ENCODE results near the gene LPP.
"Not testable (repeated sequence)": the region's sequence is repeated elsewhere in the genome, so short reads cannot be mapped to it uniquely, and the experiment has no call there.

The LPP gene, protein sequence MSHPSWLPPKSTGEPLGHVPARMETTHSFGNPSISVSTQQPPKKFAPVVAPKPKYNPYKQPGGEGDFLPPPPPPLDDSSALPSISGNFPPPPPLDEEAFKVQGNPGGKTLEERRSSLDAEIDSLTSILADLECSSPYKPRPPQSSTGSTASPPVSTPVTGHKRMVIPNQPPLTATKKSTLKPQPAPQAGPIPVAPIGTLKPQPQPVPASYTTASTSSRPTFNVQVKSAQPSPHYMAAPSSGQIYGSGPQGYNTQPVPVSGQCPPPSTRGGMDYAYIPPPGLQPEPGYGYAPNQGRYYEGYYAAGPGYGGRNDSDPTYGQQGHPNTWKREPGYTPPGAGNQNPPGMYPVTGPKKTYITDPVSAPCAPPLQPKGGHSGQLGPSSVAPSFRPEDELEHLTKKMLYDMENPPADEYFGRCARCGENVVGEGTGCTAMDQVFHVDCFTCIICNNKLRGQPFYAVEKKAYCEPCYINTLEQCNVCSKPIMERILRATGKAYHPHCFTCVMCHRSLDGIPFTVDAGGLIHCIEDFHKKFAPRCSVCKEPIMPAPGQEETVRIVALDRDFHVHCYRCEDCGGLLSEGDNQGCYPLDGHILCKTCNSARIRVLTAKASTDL

DNA sequence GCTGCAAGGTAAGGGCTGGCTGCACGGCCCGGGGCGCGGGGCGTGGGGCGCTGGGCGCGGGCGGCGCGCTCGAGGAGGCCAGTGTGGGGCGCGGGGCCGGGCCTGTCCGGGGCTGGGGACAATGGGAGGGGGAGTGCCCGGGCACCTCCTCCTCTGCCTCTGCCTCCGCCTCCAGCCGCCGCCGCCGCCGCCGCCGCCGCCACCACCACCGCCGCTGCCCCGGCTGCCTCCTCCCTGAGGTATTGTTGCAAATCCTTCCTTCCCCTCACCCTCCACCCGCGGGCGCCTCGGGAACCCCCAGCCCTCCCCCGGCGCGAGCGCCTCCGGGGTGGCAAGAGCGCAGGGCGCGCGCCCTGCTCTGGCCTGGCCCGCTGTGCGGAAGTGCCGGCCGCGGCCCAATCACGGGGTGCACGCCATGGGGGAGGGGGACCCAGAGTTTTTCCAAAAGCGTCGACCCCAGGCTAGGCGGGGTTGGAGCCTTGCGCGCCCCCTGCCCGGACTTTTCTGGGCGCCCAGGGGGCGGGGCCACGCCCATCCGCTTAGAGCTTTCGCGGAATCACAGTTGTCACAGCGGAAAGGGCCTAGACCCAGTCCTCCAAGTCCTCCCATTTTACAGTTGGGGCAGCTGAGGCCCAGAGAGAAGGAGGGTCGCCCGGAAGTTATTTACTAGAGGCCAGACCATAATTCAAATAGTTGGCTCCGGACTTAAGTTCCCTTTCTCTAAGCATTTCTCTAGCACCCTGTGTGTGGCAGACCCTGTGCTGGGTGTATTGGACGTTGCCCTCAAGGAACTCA, at the start of gene LPP:
Gene LPP, plus strand, starts transcription at position 144 of the 795 bp plus-strand sequence. CDS start 251,964 bp downstream, outside the sequence.
- DNase-seq = no peak

DNA sequence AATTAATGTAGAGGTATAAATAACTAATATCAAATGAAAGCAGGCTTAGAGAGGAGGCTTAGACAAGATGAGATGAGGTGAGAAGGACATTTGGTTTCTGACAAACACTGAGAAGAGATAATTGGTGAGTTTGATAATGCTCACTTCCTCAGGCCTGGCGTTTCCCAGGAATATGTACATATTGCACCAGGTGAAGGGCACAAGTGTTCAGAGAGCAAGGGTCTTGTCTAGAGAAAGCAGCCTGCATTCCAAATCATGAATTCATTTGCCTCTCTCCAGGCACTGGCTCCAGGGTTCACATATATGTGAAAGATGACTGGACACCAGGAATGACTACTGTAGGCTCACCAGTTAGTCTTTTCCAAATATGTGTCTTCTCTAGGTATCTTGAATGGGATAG, 48.0 kb upstream of the LPP start:
- DNase-seq = no peak

DNA sequence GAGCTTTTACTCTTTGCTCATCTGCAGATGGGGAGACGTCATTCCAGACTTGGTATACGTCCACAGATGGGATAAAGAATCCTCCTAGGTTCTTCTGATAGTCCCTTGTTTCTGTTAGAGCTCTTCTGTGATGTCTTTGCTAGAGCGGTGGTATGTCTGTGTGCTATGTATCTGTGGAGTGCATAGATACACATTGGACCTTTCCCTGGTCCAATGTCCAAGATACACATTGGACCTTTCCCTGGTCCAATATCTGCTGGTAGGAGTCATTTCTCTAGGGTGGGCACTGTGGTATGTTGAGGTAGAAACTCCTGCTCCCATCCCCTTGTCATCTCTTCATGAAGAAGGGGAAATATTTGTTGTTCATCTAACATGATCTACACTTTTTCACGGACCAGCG, 47.5 kb upstream of the LPP start:
- DNase-seq = no peak

DNA sequence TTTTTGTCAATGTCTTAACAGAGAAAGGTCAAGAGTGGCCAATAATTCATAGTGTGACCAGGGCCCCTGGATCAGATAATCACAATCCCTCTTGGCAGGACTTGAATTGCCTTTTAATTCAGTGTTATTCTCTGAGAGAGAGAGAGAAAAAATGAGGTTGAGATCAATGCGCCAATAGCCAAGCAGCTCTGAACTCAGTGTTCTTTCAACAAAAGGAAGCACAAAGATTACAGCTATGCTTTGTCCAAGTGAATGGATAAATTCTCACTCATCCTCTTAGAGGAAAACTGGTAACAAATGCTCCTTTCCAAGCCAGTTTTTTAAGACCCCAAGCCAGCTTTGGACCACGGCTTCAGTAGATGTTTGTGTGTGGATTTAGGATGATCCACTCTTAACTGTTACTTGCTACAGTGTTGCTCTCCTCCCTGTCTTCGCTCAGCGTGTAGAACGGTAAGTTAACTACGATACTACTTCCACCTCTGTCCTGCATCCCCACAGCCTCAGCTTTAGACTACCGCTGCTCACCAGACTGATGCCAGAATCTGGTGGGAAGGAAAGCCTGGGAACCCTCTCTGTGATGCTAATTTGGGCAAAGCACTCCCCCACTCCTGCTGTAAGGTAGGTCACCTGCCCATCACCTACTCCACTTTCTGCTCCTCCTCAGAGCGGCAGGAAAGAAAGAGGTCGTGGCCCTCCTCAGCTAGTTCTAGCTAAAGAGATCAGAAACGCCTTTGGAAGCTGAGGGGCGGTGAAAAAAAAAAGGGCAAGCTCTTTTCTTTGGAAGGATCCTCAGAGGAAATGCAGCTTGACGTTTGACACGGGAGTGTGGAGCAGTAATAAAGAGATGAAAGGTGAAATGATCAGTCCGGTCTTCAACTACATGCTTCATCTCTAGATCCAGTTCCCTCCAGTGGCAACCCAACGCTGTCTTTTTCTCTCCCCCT, 46.8 kb upstream of the LPP start:
- DNase-seq = no peak

DNA sequence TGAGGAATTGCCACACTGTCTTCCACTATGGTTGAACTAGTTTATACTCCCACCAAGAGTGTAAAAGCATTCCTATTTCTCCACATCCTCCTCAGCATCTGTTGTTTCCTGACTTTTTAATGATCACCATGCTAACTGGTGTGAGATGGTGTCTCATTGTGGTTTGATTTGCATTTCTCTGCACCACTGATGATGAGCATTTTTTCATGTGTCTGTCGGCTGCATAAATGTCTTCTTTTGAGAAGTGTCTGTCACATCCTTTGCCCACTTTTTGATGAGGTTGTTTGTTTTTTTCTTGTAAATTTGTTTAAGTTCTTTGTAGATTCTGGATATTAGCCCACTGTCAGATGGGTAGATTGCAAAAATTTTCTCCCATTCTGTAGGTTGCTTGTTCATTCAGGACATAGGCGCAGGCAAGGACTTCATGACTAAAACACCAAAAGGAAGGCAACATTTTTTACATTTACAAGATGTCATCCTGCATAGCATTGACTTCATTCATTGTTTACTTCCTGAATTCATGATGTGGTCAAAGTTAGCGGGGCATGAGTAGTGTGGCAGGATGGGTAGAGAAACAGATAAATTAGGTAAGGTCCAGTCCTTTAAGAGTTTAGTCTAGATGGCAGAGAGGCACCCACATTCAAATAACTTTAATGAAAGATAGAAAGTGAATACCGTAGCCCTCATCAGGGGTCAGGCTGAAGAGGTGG, 45.1 kb upstream of the LPP start:
- DNase-seq = no peak

DNA sequence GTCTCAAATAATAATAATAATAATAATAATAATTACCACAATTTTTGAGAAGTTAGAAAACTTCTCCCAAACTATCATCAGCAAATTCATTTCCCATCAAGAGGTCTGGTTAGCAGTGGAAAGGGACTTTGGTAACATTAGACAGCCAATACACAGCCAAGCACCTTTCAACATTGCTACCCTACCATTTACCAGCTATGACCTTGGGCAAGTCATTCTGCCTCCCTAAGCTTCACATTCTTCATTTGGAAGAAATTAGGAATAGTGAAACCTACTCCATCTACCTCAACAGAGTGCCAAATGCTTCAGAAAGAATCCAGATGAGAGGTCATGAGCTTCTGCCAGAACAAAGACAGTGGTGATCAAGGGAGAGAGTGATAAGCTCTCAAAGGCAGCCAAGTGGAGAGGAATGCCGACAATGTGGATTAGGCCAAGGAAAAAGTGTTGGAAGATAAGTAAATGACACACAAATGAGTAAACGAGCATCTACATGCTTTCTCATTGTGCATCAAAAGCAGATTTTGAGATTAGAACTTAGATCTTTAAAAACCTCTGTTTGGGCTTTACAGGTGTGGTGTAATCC, 42.9 kb upstream of the LPP start:
- DNase-seq = no peak

DNA sequence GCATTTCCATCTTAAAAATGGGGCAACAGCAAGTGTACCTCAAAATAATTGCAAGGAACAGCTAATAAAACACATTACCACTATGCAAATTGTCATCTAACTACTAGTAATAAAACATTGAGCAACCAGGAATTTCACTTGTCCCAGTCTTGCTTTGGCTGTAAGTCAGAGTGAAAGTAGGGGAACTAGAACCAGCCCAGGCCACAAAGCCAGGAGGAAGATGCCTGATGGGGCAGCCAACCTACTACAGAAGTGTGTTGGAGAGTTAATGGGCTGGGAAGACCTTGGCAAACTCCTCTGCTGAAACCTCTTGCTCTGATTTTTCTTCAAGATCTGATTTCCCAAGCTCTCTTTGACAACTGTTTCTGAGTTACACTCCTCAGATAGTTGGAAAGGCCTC, 40.2 kb upstream of the LPP start:
- DNase-seq = no peak

DNA sequence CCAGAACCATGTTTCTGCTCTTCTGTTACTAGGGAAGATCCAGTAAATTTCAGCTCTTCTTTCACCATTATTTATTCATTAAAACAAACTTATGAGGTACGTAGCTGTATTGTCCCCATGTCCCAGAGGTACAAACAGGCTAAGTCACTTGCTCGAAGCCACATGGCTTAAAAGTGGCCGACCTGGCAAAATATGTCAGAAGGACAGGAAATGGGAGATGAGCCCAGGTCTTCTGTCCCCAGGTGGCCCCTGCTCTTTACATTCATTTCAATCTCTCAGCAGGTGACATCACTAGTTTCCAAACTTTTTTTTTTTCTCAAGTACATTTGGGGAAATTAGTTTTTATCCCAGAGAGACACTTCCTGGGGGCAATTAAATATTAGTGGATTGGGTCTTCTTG, 34.1 kb upstream of the LPP start:
- DNase-seq = no peak

DNA sequence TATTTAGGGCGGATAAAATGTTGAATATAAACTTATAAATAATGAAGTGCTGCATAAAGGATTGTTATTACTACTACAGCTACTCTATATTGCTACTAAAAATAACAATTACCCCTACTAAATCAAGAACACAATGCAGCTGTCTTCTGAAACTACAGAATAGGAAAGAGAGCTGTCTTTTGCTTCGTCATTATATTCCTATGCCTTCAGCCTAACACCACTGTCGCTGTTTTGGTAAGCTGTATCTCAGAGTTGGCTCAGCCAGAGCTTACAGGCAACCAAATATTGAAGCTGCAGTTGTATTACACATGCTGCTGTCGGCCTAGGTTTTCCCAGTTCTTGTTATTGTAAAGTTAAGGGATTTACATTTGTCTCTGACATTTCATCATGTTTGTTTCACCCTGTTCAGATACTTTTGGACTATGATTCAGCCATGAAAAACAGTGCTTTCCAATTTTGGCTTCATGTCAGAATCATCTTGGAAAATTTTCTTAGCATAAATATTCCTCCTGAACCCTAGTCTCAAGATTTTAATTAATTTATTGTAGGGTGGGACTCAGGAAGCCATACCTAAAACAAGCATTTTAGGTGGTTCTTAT, 31.3 kb upstream of the LPP start:
- DNase-seq = no peak

DNA sequence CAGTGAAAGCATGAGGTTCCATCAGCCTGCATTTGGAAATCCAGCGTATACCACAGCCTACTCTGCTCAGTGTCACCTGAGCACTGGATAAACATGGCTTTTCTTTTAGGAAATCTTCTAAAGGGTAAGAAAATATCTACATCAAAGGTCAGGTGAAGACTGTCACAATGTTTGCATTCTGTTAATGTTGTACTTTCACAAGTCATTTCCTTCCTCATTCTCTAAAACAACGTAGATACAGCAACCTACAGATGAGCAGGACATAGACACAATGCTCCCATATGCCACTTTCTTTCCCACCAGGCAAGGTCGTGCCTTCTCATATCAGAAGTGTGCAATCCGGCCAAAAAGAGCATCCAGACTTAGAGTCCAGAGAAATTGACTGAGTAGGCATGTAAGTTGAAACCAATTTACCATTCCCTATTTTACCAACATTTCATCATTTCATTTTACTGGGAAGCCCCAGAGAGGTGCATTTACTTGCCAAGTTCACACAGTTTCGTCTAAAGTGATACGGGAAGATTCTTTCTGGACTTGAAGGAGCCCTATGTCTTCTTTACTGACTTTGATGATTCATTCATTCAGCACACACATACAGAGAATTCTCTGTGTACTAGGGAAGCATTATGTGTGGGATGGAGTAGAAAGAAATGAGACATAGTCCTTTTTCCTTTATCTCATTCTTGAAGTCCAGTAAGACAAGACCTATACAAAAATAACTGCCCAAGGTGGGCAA, 30.6 kb upstream of the LPP start:
- no peak for DNase-seq

DNA sequence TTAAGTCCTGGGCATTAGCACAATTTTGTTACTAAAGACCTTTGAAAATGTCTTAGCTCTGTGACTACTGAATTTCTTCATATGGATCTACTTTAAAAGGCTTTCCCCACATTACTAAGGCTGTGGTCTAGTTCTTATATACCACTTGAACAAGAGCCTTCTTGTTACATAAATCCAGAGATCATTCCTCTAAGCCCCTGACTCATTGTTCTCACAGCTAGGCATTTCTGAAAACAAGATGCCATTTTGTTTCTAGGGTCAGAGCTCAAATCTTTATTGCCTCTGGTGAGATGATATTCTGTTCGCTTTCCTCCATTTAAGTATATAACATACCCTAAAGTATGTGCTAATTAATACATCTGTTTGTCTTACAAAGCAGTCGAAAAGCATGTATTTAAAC, 29.8 kb upstream of the LPP start:
- no peak for DNase-seq

DNA sequence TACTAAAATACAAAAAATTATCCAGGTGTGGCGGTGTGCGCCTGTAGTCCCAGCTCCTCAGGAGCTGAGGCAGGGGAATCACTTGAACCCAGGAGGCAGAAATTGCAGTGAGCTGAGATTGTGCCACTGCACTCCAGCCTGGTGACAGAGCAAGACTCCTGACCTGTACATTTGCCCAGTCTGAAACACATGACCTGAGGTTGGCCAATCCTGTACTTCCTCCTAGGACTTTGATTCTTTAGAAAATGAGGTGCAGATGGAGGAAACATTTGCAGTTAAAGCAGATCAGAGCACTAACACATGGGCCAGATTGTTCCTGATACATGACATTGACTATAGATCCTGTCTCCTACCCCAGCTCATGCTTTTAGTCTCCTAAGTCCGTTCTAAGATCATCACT, 28.9 kb upstream of the LPP start:
- no peak for DNase-seq

DNA sequence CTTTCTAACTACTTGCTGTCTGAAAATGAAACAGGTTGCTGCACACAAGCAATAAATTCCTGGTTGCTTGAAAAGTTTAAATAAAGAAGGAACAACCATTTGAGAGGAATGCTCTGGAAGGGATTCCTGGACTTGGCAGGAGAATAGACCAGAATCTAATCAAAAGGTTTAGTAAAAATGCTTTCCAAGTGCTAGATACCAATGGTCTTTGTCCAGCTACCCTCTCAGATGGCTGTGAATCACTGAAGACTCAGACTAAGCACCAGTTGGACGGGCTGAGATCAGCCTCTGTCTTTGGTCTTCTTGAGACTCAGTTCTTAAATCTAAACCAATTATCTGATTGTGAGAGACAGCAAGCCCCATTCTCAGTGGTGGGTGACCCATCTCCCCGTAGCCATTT, 27.7 kb upstream of the LPP start:
- DNase-seq = no peak

DNA sequence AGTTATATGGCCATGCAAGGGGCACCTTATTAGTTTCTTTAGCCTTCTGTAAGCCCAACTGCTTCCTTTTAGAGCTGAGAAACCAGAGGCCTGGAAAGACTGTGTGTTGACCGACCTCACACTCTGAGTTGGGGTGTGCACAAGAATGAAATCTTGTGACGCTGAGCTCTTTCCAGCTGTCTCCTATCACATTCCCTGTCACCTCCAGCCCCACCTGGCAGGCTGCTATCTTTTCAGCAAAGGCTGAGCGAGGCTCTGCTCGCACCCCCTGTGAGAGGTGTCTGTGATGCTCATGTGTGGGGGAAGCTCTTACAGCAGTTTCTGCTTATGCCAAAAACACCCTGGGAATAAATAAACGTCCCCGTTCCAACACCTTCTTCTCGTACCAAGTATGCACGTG, 27.0 kb upstream of the LPP start:
- DNase-seq = no peak

DNA sequence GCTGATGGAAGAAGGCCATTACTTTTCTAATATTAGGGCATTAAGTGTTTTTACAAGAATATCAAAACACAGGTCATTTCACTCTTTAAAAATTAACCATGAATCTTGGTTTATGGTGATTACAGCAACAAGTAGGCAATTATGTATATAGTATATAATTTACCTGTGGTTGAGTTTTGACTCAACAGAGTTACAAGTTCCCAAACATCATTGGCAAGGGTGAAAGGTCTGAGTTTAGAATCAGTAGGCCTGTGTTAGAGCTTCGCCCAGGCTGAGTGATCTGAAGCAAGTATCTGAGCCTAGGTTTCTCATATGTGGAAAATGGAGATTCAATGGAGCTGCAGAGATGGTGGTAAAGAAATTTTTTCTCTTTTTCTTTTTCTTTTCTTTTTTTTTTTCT, 25.1 kb upstream of the LPP start:
- DNase-seq = no peak

DNA sequence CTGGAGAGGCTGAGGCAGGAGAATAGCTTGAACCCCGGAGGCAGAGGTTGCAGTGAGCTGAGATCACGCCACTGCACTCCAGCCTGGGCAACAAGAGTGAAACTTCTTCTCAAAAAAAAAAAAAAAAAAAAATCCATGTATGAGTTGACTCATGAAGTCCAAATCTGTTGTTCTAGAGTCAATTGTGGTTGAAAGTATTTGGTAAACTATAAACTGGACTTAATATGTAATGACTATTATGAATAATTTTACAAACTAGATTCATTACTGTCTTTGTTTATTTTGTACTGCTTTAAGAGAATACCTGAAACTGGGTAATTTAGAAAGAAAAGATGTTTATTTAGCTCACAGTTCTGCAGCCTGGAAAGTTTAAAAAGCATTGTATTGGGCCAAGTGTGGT, 22.9 kb upstream of the LPP start:
- DNase-seq = not testable (repeated sequence)

DNA sequence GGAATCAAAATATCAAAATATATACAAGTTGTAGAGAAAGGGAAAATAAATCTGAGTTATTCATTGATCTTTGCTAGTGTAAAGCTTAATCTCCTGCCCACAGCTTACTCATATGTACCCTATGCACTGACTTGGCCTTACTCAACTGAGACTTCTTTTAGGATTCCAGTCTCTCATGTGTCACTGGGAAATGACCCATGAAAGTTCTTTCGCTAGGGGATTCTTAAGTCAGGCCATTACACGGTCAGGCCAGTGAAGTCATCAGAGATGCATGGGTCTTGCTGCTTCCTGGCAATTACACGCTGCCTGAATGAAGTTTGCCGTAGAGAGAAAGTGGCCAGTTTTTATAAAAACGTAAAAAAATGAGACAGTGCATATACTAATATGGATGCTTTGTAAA, 20.7 kb upstream of the LPP start:
- DNase-seq = no peak

DNA sequence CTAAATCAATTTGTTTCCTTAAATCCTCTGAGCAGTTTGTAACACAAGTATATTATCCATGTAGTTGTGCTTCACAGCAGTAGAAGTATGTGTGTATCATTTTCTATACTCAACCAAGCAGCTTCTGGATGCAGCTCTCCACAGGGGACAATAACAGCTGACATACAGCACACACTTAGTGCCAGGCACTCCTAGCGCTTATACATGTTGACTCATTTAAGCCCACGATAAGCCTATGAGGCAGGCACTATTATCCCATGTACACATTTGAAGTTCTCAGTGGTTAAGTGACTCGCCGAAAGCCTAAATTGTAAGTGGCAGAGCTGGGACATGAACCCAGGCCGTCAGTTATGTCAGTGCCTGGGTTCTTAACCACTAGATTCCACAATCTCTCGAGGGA, 20.3 kb upstream of the LPP start:
- DNase-seq = no peak

DNA sequence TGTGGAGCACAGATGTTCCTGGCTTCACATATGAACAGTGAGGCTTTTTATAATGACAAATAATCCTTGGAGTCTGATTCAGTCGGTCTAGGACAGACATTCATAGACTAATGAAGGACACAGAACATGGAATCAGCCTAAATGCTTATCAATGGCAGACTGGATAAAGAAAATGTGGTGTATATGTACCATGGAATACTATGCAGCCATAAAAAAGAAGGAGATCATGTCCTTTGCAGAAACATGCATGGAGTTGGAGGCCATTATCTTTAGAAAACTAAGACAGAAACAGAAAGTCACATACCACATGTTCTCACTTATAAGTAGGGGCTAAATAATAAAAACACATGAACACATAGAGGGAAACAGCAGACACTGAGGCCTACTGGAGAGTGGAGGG, 19.9 kb upstream of the LPP start:
- DNase-seq = no peak

DNA sequence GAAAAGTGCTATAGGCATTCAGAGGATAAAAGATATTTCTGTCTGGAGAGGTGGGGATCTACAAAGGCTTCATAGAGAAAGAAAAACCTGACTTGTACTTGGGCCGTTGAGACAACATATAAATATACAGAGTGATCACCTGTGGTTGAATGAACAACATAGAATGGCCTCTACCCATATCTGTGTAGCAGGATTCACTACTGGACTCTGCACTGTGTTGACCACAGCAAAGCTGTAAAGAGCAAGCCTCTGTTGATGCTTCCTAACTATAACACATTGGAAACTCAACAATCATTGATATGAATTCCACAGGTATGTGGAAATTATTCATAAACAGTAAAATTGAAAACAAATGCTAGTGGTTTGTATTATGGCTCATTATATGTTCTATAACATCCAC, 19.1 kb upstream of the LPP start:
- no peak for DNase-seq

DNA sequence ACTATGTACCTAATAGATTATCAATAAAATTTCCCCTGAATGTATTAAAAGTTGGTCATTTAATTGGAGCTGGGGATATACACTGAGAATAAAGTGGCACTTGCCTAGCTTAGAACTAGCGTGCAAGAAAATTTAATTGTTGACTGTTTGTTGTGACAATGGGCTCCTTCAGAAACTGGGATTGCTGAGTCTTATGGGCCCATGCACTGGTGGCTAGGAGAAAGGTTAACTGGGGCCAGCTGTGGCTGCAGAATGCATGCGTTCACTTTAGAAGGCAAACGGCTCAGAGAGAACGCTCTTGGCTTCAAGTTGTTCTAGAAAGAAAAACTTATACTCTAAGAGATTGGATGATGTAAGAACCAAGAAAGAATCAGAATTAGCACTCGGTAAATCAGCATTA, 18.7 kb upstream of the LPP start:
- DNase-seq = no peak
